ENCODE results near the gene NR6A1.

DNA sequence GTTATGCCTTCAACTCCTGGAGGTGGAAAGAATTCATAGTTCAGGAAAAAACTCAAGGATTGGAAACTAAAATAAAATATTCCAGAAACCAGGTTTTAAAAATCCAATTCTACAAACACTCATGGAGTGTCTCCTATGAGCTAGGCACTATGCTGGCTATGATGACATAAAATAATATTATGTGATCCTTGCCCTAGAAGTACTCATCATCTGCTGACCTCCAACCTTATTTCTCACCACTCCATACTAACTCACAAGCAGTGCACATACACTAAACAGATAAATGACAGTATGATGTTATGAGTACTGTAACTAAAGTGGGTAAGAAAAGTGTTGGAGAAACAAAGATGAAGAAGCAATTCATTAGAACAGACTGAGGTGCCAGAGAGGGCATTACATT, 170.7 kb downstream of the NR6A1 start:
- TF ChIP-seq, protein P1, sequence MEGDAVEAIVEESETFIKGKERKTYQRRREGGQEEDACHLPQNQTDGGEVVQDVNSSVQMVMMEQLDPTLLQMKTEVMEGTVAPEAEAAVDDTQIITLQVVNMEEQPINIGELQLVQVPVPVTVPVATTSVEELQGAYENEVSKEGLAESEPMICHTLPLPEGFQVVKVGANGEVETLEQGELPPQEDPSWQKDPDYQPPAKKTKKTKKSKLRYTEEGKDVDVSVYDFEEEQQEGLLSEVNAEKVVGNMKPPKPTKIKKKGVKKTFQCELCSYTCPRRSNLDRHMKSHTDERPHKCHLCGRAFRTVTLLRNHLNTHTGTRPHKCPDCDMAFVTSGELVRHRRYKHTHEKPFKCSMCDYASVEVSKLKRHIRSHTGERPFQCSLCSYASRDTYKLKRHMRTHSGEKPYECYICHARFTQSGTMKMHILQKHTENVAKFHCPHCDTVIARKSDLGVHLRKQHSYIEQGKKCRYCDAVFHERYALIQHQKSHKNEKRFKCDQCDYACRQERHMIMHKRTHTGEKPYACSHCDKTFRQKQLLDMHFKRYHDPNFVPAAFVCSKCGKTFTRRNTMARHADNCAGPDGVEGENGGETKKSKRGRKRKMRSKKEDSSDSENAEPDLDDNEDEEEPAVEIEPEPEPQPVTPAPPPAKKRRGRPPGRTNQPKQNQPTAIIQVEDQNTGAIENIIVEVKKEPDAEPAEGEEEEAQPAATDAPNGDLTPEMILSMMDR (IDR thresholded peaks at IDR 0.05) = no peak
- TF ChIP-seq POLR2AphosphoS5 (IDR thresholded peaks at IDR 0.05) = no peak
